PC-3 (cell line): Measurements from ENCODE around the gene KCNQ1.

Experiments
- CTCF ChIP-seq: fragments of 300-600 bp; sonication (generic); conservative IDR thresholded peaks from 2 replicates; pipeline ENCODE4 v1.5.1; 2017; ENCODE audit warnings: antibody characterized with exemption, low read depth, mild to moderate bottlenecking, low read length
- EZH2 ChIP-seq: fragments of 300-600 bp; sonication (generic); IDR thresholded peaks from one replicate; pipeline ENCODE4 v1.6.1; 2017; ENCODE audit warnings: antibody characterized with exemption, mild to moderate bottlenecking, low read length; ENCODE audit not compliant: unreplicated experiment

- TF ChIP-seq CTCF (no peak), EZH2 (no peak)
Observed at GRCh38 chr11:2400762-2401435, 43.9 kb upstream of the KCNQ1 start.
